PC-9 (cell line): ENCODE measurements around the gene CLDN20.

ENCODE experiments used
- CTCF ChIP-seq: fragments of 200-600 bp; sonication (generic); conservative IDR thresholded peaks from 2 replicates; pipeline ENCODE4 v1.6.1; 2017; ENCODE audit warnings: mixed run types, antibody characterized with exemption, mild to moderate bottlenecking, moderate library complexity
- EZH2 ChIP-seq: fragments of 200-600 bp; sonication (generic); IDR thresholded peaks from 2 replicates; pipeline ENCODE4 v1.8.0; 2017; ENCODE audit warnings: antibody characterized with exemption, low read depth

GRCh38 chr6:155314092-155314772 is 50.4 kb downstream of the CLDN20 start, which contains the start of gene TFB1M:
- TF ChIP-seq CTCF (no peak), EZH2 (no peak)
